Natural killer cell (primary cell): ENCODE measurements around the gene CARD11. TPM values are rescaled to one million over a fixed set of nuclear protein-coding genes. Genes with fewer than 3 reads are reported as not detected.

Source experiments
- ATAC-seq, 3 donors: fragments of 150-1000 bp in 2 of 3; fragments of 200-7000 bp in 1 of 3; cut with Tn5 transposase; 1 replicate in 1 of 3; 2 replicates in 2 of 3; pipeline ENCODE4 v1.10.0; 2021; ENCODE audit warnings: mild to moderate bottlenecking in 2 of 3, moderate library complexity in 2 of 3
- DNase-seq, 2 donors: peaks; one replicate each; pipeline versions ENCODE4 v3.0.0 to v3.0.0-alpha.2; 2013 to 2021; ENCODE audit warnings: mixed read lengths in 1 of 2
- H3K27ac ChIP-seq: one replicate; pipeline ENCODE4 v1.5.1; 2013; ENCODE audit warnings: mild to moderate bottlenecking, low read length
- H3K27me3 ChIP-seq: one replicate; pipeline ENCODE4 v1.6.1; 2013; ENCODE audit warnings: low read length; ENCODE audit not compliant: control insufficient read depth, insufficient read depth
- H3K36me3 ChIP-seq: one replicate; pipeline ENCODE4 v1.6.1; 2013; ENCODE audit warnings: low read length; ENCODE audit not compliant: control insufficient read depth, insufficient read depth
- H3K4me1 ChIP-seq: one replicate; pipeline ENCODE4 v1.6.1; 2013; ENCODE audit warnings: low read length; ENCODE audit not compliant: control insufficient read depth, insufficient read depth
- H3K4me3 ChIP-seq: one replicate; pipeline ENCODE4 v1.5.1; 2013; ENCODE audit warnings: low read length
- H3K9me3 ChIP-seq: one replicate; pipeline ENCODE4 v1.6.1; 2013; ENCODE audit warnings: low read length; ENCODE audit not compliant: control insufficient read depth, insufficient read depth
- H3K27ac Mint-ChIP-seq, 2 donors: one replicate each; pipeline ENCODE4 v1.8.0; 2022; ENCODE audit warnings: mild to moderate bottlenecking in 2 of 2, mixed read lengths in 2 of 2, moderate library complexity in 1 of 2
- H3K27me3 Mint-ChIP-seq, 2 donors: one replicate each; pipeline ENCODE4 v1.8.0; 2022; ENCODE audit warnings: low read depth in 2 of 2, mixed read lengths in 2 of 2
- H3K36me3 Mint-ChIP-seq: one replicate; pipeline ENCODE4 v1.8.0; 2022; ENCODE audit warnings: mixed read lengths
- H3K4me1 Mint-ChIP-seq, 2 donors: one replicate each; pipeline ENCODE4 v1.8.0; 2022; ENCODE audit warnings: mixed read lengths in 2 of 2
- H3K4me3 Mint-ChIP-seq: one replicate; pipeline ENCODE4 v1.8.0; 2022; ENCODE audit warnings: mild to moderate bottlenecking, moderate library complexity, mixed read lengths
- H3K9me3 Mint-ChIP-seq, 2 donors: one replicate each; pipeline ENCODE4 v1.8.0; 2022; ENCODE audit warnings: mixed read lengths in 2 of 2
- WGBS: methylation state at CpG from one replicate; pipeline ENCODE4 v1.1.7; 2013; ENCODE audit warnings: missing lambda C conversion rate; ENCODE audit not compliant: insufficient coverage; 5-methylcytosine and 5-hydroxymethylcytosine counted together
- intact Hi-C: fragments of 100-400 bp; cut with micrococcal nuclease; formaldehyde crosslinking; loops from one replicate; pipeline ENCODE4 v1.14.2; 2022
- total RNA-seq, 4 donors: library from RNA; stranded (reverse); fragments of 120-200 nt in 1 of 4; gene quantifications; one replicate each; pipeline versions ENCODE4 v1.2.3 to v1.2.4, GENCODE V29; 2013 to 2022
- TF ChIP-seq, protein P1 (sequence below): fragments of 200-600 bp; IDR thresholded peaks from one replicate; pipeline ENCODE4 v1.8.0; 2022; ENCODE audit warnings: antibody characterized with exemption

The CARD11 gene
- total RNA-seq, 3 donors from 2014 or later (not counting 1 experiment from before 2014, with no cell fraction given) = 196 to 233 (median 199) TPM

- intact Hi-C loops = loop anchor here (5.0 kb wide), 2 partner anchors 84 to 194 kb away; no protein-coding TSS in a partner anchor
- peaks cover 58% of the 10 kb centered on the region for H3K4me1 ChIP-seq
- 50% methylated on average over 11 of the region's 11 CpGs for WGBS
- H3K27ac ChIP-seq = peak overlapping the region; percentile 76
- H3K27me3 Mint-ChIP-seq = no peaks in the 10 kb centered on the region
- peaks cover 78 to 82% of the 10 kb centered on the region in 2 donors for H3K4me1 Mint-ChIP-seq
- no peaks in the 10 kb centered on the region for H3K27me3 ChIP-seq
- H3K4me3 Mint-ChIP-seq = peak overlapping the region; percentile 71
- peaks cover 28% of the 10 kb centered on the region for H3K36me3 ChIP-seq
- ATAC-seq (peak; percentile 65 to 83 (median 78)), DNase-seq (peak; percentile 46 to 57)
- H3K27ac Mint-ChIP-seq = peak overlapping the region; percentile 85 to 91
- TF ChIP-seq, protein P1, sequence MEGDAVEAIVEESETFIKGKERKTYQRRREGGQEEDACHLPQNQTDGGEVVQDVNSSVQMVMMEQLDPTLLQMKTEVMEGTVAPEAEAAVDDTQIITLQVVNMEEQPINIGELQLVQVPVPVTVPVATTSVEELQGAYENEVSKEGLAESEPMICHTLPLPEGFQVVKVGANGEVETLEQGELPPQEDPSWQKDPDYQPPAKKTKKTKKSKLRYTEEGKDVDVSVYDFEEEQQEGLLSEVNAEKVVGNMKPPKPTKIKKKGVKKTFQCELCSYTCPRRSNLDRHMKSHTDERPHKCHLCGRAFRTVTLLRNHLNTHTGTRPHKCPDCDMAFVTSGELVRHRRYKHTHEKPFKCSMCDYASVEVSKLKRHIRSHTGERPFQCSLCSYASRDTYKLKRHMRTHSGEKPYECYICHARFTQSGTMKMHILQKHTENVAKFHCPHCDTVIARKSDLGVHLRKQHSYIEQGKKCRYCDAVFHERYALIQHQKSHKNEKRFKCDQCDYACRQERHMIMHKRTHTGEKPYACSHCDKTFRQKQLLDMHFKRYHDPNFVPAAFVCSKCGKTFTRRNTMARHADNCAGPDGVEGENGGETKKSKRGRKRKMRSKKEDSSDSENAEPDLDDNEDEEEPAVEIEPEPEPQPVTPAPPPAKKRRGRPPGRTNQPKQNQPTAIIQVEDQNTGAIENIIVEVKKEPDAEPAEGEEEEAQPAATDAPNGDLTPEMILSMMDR = no peak
- H3K9me3 ChIP-seq = no peaks in the 10 kb centered on the region
- H3K4me3 ChIP-seq = no peak overlapping the region
- H3K9me3 Mint-ChIP-seq = no peaks in the 10 kb centered on the region
- peaks cover 14% of the 10 kb centered on the region for H3K36me3 Mint-ChIP-seq
These were observed 89.9 kb downstream of the CARD11 start for GRCh38 chr7:2953588-2954407.

- Histone ChIP-seq H3K4me3 (no peak overlapping the region), H3K27ac (peak overlapping the region; percentile 76), H3K27me3 (no peaks in the 10 kb centered on the region), H3K9me3 (no peaks in the 10 kb centered on the region), H3K36me3 (peaks cover 28% of the 10 kb centered on the region), H3K4me1 (peaks cover 54% of the 10 kb centered on the region)
- Mint-ChIP-seq H3K27me3 (no peaks in the 10 kb centered on the region), H3K27ac (peak overlapping the region; percentile 85 to 91), H3K9me3 (no peaks in the 10 kb centered on the region), H3K4me3 (peak overlapping the region; percentile 21), H3K4me1 (peaks cover 80 to 82% of the 10 kb centered on the region in 2 donors), H3K36me3 (peaks cover 14% of the 10 kb centered on the region)
- ATAC-seq (no peak), DNase-seq (no peak)
- intact Hi-C loops = loop anchor here (5.0 kb wide), 2 partner anchors 84 to 194 kb away; no protein-coding TSS in a partner anchor
- TF ChIP-seq, protein P1 = no peak
- 68% methylated on average over 5 of the region's 5 CpGs for WGBS
These were observed 90.6 kb downstream of the CARD11 start for GRCh38 chr7:2953099-2953498.

- Histone ChIP-seq H3K36me3 (peaks cover 26% of the 10 kb centered on the region), H3K4me3 (no peak overlapping the region), H3K27me3 (no peaks in the 10 kb centered on the region), H3K9me3 (no peaks in the 10 kb centered on the region), H3K27ac (peak overlapping the region; percentile 76), H3K4me1 (peaks cover 53% of the 10 kb centered on the region)
- no peak for DNase-seq
- WGBS = 93% methylated on average over 4 of the region's 4 CpGs
- ATAC-seq = no peak
- TF ChIP-seq, protein P1 = no peak
- Mint-ChIP-seq H3K27ac (peak overlapping the region; percentile 85 to 91), H3K36me3 (peaks cover 14% of the 10 kb centered on the region), H3K4me1 (peaks cover 78 to 86% of the 10 kb centered on the region in 2 donors), H3K4me3 (peak overlapping the region; percentile 49), H3K27me3 (no peaks in the 10 kb centered on the region), H3K9me3 (no peaks in the 10 kb centered on the region)
- intact Hi-C loops = loop anchor here (5.0 kb wide), 2 partner anchors 85 to 195 kb away; no protein-coding TSS in a partner anchor
These were observed 91.4 kb downstream of the CARD11 start for GRCh38 chr7:2952316-2952715.
